HCT116 (cell line): ENCODE results near the gene GOLGA5. TPM values are rescaled to one million over a fixed set of nuclear protein-coding genes. Genes with fewer than 3 reads are reported as not detected.

Experiments used
- ATAC-seq: fragments of 200-7000 bp; cut with Tn5 transposase; 2 replicates; pipeline ENCODE4 v1.9.1; 2020; ENCODE audit warnings: mild to moderate bottlenecking, moderate library complexity
- BruUV-seq: library from RNA; stranded (reverse); fragments of 400-500 nt; replicated peaks from 2 replicates; lab custom pipeline; 2021; lab: Mats Ljungman, UMichigan
- CTCF ChIA-PET: fragments of 300-600 bp; sonication (Branson Sonifier 250); formaldehyde crosslinking; loops from one replicate; lab custom pipeline; 2021; ENCODE audit warnings: antibody characterized with exemption; lab: Charles Lee
- POLR2A ChIA-PET: fragments of 300-600, 350-600 bp; sonication (Branson Sonifier 250); formaldehyde crosslinking; loops from one replicate; lab custom pipeline; 2021; ENCODE audit warnings: antibody characterized with exemption; lab: Charles Lee
- RAD21 ChIA-PET, 2 experiments: fragments of 300-600 bp; sonication (Branson Sonifier 250); formaldehyde crosslinking; loops; one replicate each; lab custom pipeline; 2023; ENCODE audit warnings: low total read pairs in 2 of 2; ENCODE audit not compliant: uncharacterized antibody in 2 of 2, unreplicated experiment in 2 of 2, low non-redundant PET in 1 of 2; lab: Charles Lee
- DNase-seq: peaks from one replicate; pipeline ENCODE4 v3.0.0-alpha.2; 2010; ENCODE audit warnings: low read depth, low spot score
- H2AFZ ChIP-seq: fragments of 200-600 bp; shearing (Covaris generic), sonication (generic); 2 replicates; pipeline ENCODE4 v1.6.1; 2017; ENCODE audit warnings: low read depth, mixed run types, mixed read lengths, antibody characterized with exemption, low read length; ENCODE audit not compliant: poor library complexity, severe bottlenecking
- H3K27ac ChIP-seq: 2 replicates; pipeline ENCODE4 v1.5.1; 2012; ENCODE audit warnings: low read depth, low read length
- H3K27me3 ChIP-seq: fragments of 200-600 bp; sonication (generic); 2 replicates; pipeline ENCODE4 v1.6.1; 2016; ENCODE audit warnings: mixed run types, low read length, mixed read lengths; ENCODE audit not compliant: insufficient read depth
- H3K36me3 ChIP-seq, 2 experiments: fragments of 200-500 bp in 1 of 2; fragments of 200-600 bp in 1 of 2; sonication (Bioruptor generic) in 1 of 2; sonication (generic) in 1 of 2; 2 replicates each; pipeline versions ENCODE4 v1.5.1 to v1.6.1; 2014 to 2016; ENCODE audit warnings: low read length in 2 of 2, inconsistent platforms in 1 of 2, mixed read lengths in 1 of 2, mixed run types in 1 of 2; ENCODE audit not compliant: insufficient read depth in 2 of 2, control insufficient read depth in 1 of 2
- H3K4me1 ChIP-seq, 2 experiments: fragments of 200-600 bp in 1 of 2; sonication (generic) in 1 of 2; 2 replicates each; pipeline versions ENCODE4 v1.5.1 to v1.6.1; 2012 to 2017; ENCODE audit warnings: low read length in 2 of 2, inconsistent platforms in 1 of 2, mild to moderate bottlenecking in 1 of 2, mixed read lengths in 1 of 2, mixed run types in 1 of 2, moderate library complexity in 1 of 2; ENCODE audit not compliant: insufficient read depth in 2 of 2, control insufficient read depth in 1 of 2
- H3K4me2 ChIP-seq: fragments of 200-600 bp; sonication (generic); 2 replicates; pipeline ENCODE4 v1.6.1; 2017; ENCODE audit warnings: mixed run types, low read length, mixed read lengths
- H3K4me3 ChIP-seq, 2 experiments: fragments of 200-600 bp in 1 of 2; sonication (generic) in 1 of 2; replicated peaks in 1 of 2; 2 replicates each; pipeline ENCODE4 v1.5.1; 2011 to 2016; ENCODE audit warnings: low read length in 2 of 2, control low read depth in 1 of 2, low read depth in 1 of 2, mild to moderate bottlenecking in 1 of 2, mixed read lengths in 1 of 2, mixed run types in 1 of 2
- H3K79me2 ChIP-seq: fragments of 200-600 bp; sonication (generic); 2 replicates; pipeline ENCODE4 v1.6.1; 2017; ENCODE audit warnings: mild to moderate bottlenecking, mixed run types, low read length, moderate library complexity, mixed read lengths; ENCODE audit not compliant: insufficient read depth
- H3K9ac ChIP-seq: fragments of 200-600 bp; sonication (generic); 2 replicates; pipeline ENCODE4 v1.6.1; 2016; ENCODE audit warnings: low read length, mixed read lengths
- H3K9me2 ChIP-seq: fragments of 200-600 bp; sonication (generic), shearing (Covaris generic); 2 replicates; pipeline ENCODE4 v1.6.1; 2017; ENCODE audit warnings: mixed run types, mild to moderate bottlenecking, moderate library complexity; ENCODE audit not compliant: insufficient read depth
- H3K9me3 ChIP-seq, 2 experiments: fragments of 200-500 bp in 1 of 2; fragments of 200-600 bp in 1 of 2; sonication (Bioruptor generic) in 1 of 2; sonication (generic) in 1 of 2; 2 replicates each; pipeline ENCODE4 v1.6.1; 2014 to 2017; ENCODE audit warnings: low read length in 2 of 2, mixed read lengths in 2 of 2, inconsistent platforms in 1 of 2, low read depth in 1 of 2, mild to moderate bottlenecking in 1 of 2, mixed run types in 1 of 2, moderate library complexity in 1 of 2; ENCODE audit not compliant: control insufficient read depth in 1 of 2, insufficient read depth in 1 of 2
- H4K20me1 ChIP-seq: fragments of 200-600 bp; sonication (generic), shearing (Covaris generic); 2 replicates; pipeline ENCODE4 v1.6.1; 2017; ENCODE audit warnings: mixed run types, mild to moderate bottlenecking, moderate library complexity; ENCODE audit not compliant: insufficient read depth
- EZH2 ChIP-seq: fragments of 200-600 bp; sonication (generic); IDR thresholded peaks from 2 replicates; pipeline ENCODE4 v1.6.1; 2017; ENCODE audit warnings: antibody characterized with exemption, mixed run types
- FOSL1 ChIP-seq: IDR thresholded peaks from 2 replicates; pipeline ENCODE4 v1.6.1; 2012; ENCODE audit warnings: low read depth
- JUND ChIP-seq: IDR thresholded peaks from 2 replicates; pipeline ENCODE4 v1.6.1; 2012
- MAX ChIP-seq: IDR thresholded peaks from 2 replicates; pipeline ENCODE4 v1.6.1; 2012
- POLR2A ChIP-seq: IDR thresholded peaks from 2 replicates; pipeline ENCODE4 v1.7.0; 2011; ENCODE audit warnings: borderline replicate concordance; ENCODE audit not compliant: insufficient read depth, insufficient read length; ENCODE audit errors: extremely low read depth
- TCF7L2 ChIP-seq: IDR thresholded peaks from 2 replicates; pipeline ENCODE4 v1.7.0; 2011; ENCODE audit warnings: borderline replicate concordance, inconsistent platforms; ENCODE audit not compliant: insufficient read depth, insufficient read length; ENCODE audit errors: extremely low read depth
- ZBTB33 ChIP-seq: IDR thresholded peaks from 2 replicates; pipeline ENCODE4 v1.6.1; 2011; ENCODE audit warnings: mild to moderate bottlenecking, low read length, moderate library complexity; ENCODE audit not compliant: insufficient replicate concordance; ENCODE audit errors: extremely low read depth
- intact Hi-C: fragments of 100-400 bp; cut with micrococcal nuclease; formaldehyde crosslinking; loops from 2 replicates; pipeline ENCODE4 v1.10.0; 2022
- total RNA-seq: library from RNA; stranded (reverse); gene quantifications from one replicate; pipeline ENCODE4 v1.2.1, GENCODE V29; 2021; ENCODE audit not compliant: unreplicated experiment

GOLGA5 gene
- total RNA-seq, 1 experiment from 2014 or later = 24.4 TPM

GRCh38 chr14:92832137-92832700, 38.1 kb downstream of the GOLGA5 start:
- Histone ChIP-seq H3K4me3 (no peak overlapping the region), H3K9me2 (no peaks in the 10 kb centered on the region), H3K27ac (no peak overlapping the region), H4K20me1 (no peaks in the 10 kb centered on the region), H2AFZ (no peak overlapping the region), H3K9ac (no peak overlapping the region), H3K79me2 (no peaks in the 10 kb centered on the region), H3K9me3 (no peaks in the 10 kb centered on the region), H3K27me3 (no peaks in the 10 kb centered on the region), H3K4me1 (no peaks in the 10 kb centered on the region), H3K36me3 (peaks cover 14 to 16% of the 10 kb centered on the region in 2 experiments), H3K4me2 (no peak overlapping the region)
- no peak for TF ChIP-seq TCF7L2
- TF ChIP-seq POLR2A = no peak
- TF ChIP-seq ZBTB33 = no peak
- TF ChIP-seq EZH2 = no peak
- no peak for TF ChIP-seq JUND
- no peak for TF ChIP-seq FOSL1
- DNase-seq (no peak), ATAC-seq (no peak)
- intact Hi-C loops = no loop called here
- no TSS peak for BruUV-seq
- CTCF ChIA-PET = no interaction called here
- RAD21 ChIA-PET = no interaction called here
- POLR2A ChIA-PET = no interaction called here

- CTCF ChIA-PET = no interaction called here
- POLR2A ChIA-PET = no interaction called here
- H3K9me2 ChIP-seq = no peaks in the 10 kb centered on the region
- H3K4me2 ChIP-seq = no peak overlapping the region
- H3K27ac ChIP-seq = no peak overlapping the region
- no peak for TF ChIP-seq MAX
- H3K9ac ChIP-seq = no peak overlapping the region
- DNase-seq = no peak
- H3K4me1 ChIP-seq = peaks cover 0 to 6% of the 10 kb centered on the region in 2 experiments; a peak in 1 of 4 replicates
- RAD21 ChIA-PET = no interaction called here
- H3K79me2 ChIP-seq = no peaks in the 10 kb centered on the region
- no peaks in the 10 kb centered on the region for H4K20me1 ChIP-seq
- H3K4me3 ChIP-seq = no peak overlapping the region
- intact Hi-C loops = no loop called here
- BruUV-seq = no TSS peak
- ATAC-seq = no peak
- peaks cover 0 to 14% of the 10 kb centered on the region in 2 experiments; a peak in 2 of 4 replicates for H3K36me3 ChIP-seq
- no peaks in the 10 kb centered on the region for H3K9me3 ChIP-seq
- no peak overlapping the region for H2AFZ ChIP-seq
- H3K27me3 ChIP-seq = no peaks in the 10 kb centered on the region
Observed at GRCh38 chr14:92841930-92842329, 47.8 kb downstream of the GOLGA5 start.
